Body of pancreas (tissue), 4 donors: ENCODE results near the gene RIPOR2.
"Not testable (repeated sequence)": the region's sequence is repeated elsewhere in the genome, so short reads cannot be mapped to it uniquely, and the experiment has no call there.

ENCODE experiments used
- POLR2A ChIP-seq, 3 donors: fragments of 450-650 bp; IDR thresholded peaks; one replicate each; pipeline ENCODE4 v1.6.1; 2016; ENCODE audit warnings: antibody characterized with exemption in 3 of 3, mild to moderate bottlenecking in 2 of 3
- TF ChIP-seq, protein P1 (sequence below), 7 experiments: fragments of 450-650 bp in 4 of 7; fragments of 200-600 bp in 3 of 7; sonication (generic) in 3 of 7; IDR thresholded peaks; one replicate each; pipeline ENCODE4 v1.5.1; 2016 to 2019; ENCODE audit warnings: antibody characterized with exemption in 7 of 7

GRCh38 chr6:24754378-24754777 is 181.4 kb downstream of the RIPOR2 start:
- TF ChIP-seq POLR2A (IDR thresholded peaks at IDR 0.05): not testable (repeated sequence)
- TF ChIP-seq, protein P1, sequence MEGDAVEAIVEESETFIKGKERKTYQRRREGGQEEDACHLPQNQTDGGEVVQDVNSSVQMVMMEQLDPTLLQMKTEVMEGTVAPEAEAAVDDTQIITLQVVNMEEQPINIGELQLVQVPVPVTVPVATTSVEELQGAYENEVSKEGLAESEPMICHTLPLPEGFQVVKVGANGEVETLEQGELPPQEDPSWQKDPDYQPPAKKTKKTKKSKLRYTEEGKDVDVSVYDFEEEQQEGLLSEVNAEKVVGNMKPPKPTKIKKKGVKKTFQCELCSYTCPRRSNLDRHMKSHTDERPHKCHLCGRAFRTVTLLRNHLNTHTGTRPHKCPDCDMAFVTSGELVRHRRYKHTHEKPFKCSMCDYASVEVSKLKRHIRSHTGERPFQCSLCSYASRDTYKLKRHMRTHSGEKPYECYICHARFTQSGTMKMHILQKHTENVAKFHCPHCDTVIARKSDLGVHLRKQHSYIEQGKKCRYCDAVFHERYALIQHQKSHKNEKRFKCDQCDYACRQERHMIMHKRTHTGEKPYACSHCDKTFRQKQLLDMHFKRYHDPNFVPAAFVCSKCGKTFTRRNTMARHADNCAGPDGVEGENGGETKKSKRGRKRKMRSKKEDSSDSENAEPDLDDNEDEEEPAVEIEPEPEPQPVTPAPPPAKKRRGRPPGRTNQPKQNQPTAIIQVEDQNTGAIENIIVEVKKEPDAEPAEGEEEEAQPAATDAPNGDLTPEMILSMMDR (IDR thresholded peaks at IDR 0.05): not testable (repeated sequence)
